ENCODE results near the gene NOL8. TPM values are rescaled to one million over a fixed set of nuclear protein-coding genes. Genes with fewer than 3 reads are reported as not detected.

The NOL8 gene
- total RNA-seq, 3 donors from 2014 or later = 70.0 to 79.9 (median 73.6) TPM

- H3K36me3 Mint-ChIP-seq (ENCODE audit: insufficient read depth) = peaks cover 45% of the 10 kb centered on the region
- ATAC-seq (no peak), DNase-seq (no peak)
- peak overlapping the region; percentile 31 for H3K4me3 Mint-ChIP-seq
- H3K4me1 Mint-ChIP-seq (ENCODE audit: low read depth) = peaks cover 50% of the 10 kb centered on the region
- no peaks in the 10 kb centered on the region for H3K9me3 Mint-ChIP-seq
- no peaks in the 10 kb centered on the region for H3K27me3 Mint-ChIP-seq (ENCODE audit: low read depth)
These were observed 29.8 kb downstream of the NOL8 start for GRCh38 chr9:92295240-92295790.

GRCh38 chr9:92294297-92294676 is 30.9 kb downstream of the NOL8 start:
- no peaks in the 10 kb centered on the region for H3K9me3 Mint-ChIP-seq
- no peak for ATAC-seq
- no peak for DNase-seq
- H3K4me3 Mint-ChIP-seq = peak overlapping the region; percentile 99
- no peaks in the 10 kb centered on the region for H3K27me3 Mint-ChIP-seq (ENCODE audit: low read depth)
- H3K36me3 Mint-ChIP-seq (ENCODE audit: insufficient read depth) = peaks cover 50% of the 10 kb centered on the region
- peaks cover 57% of the 10 kb centered on the region for H3K4me1 Mint-ChIP-seq (ENCODE audit: low read depth)

- ATAC-seq = peak; percentile 92 to 95
- peak within 1 kb of the TSS; percentile 99 for H3K4me3 Mint-ChIP-seq
- peaks cover 45% of the 10 kb centered on the region for H3K36me3 Mint-ChIP-seq (ENCODE audit: insufficient read depth)
- DNase-seq = peak; percentile 100
- H3K4me1 Mint-ChIP-seq (ENCODE audit: low read depth) = peaks cover 53% of the 10 kb centered on the region
- H3K27me3 Mint-ChIP-seq (ENCODE audit: low read depth) = no peaks in the 10 kb centered on the region
- H3K9me3 Mint-ChIP-seq = no peaks in the 10 kb centered on the region
These were observed 31.5 kb downstream of the NOL8 start, which contains the start of gene IARS1 for GRCh38 chr9:92293452-92294296. IARS1 (minus strand) TSS chr9:92293697; CDS start chr9:92289419, 4,278 bp downstream.

- Mint-ChIP-seq H3K4me1 (ENCODE audit: low read depth) (peaks cover 54% of the 10 kb centered on the region), H3K36me3 (ENCODE audit: insufficient read depth) (peaks cover 49% of the 10 kb centered on the region), H3K9me3 (no peaks in the 10 kb centered on the region), H3K27me3 (ENCODE audit: low read depth) (no peaks in the 10 kb centered on the region), H3K4me3 (peak overlapping the region; percentile 99)
- ATAC-seq (no peak), DNase-seq (no peak)
These were observed 32.1 kb downstream of the NOL8 start for GRCh38 chr9:92293075-92293354.

GRCh38 chr9:92292338-92293074 is 32.6 kb downstream of the NOL8 start:
- no peaks in the 10 kb centered on the region for H3K9me3 Mint-ChIP-seq
- peaks cover 47% of the 10 kb centered on the region for H3K36me3 Mint-ChIP-seq (ENCODE audit: insufficient read depth)
- H3K4me1 Mint-ChIP-seq (ENCODE audit: low read depth) = peaks cover 49% of the 10 kb centered on the region
- no peaks in the 10 kb centered on the region for H3K27me3 Mint-ChIP-seq (ENCODE audit: low read depth)
- ATAC-seq (no peak), DNase-seq (no peak)
- H3K4me3 Mint-ChIP-seq = peak overlapping the region; percentile 99

- peaks cover 49% of the 10 kb centered on the region for H3K36me3 Mint-ChIP-seq (ENCODE audit: insufficient read depth)
- H3K27me3 Mint-ChIP-seq (ENCODE audit: low read depth) = no peaks in the 10 kb centered on the region
These were observed 33.6 kb downstream of the NOL8 start for GRCh38 chr9:92291577-92291976.

GRCh38 chr9:92290785-92291429 is 34.2 kb downstream of the NOL8 start:
- ATAC-seq = no peak
- Mint-ChIP-seq H3K9me3 (no peaks in the 10 kb centered on the region), H3K36me3 (ENCODE audit: insufficient read depth) (peaks cover 46% of the 10 kb centered on the region), H3K4me1 (ENCODE audit: low read depth) (peaks cover 47% of the 10 kb centered on the region), H3K27me3 (ENCODE audit: low read depth) (no peaks in the 10 kb centered on the region), H3K4me3 (peak overlapping the region; percentile 99)
- DNase-seq = no peak

More at GRCh38 chr9:92291577-92291976, 33.6 kb downstream of the NOL8 start:
- DNase-seq (no peak), ATAC-seq (no peak)
- Mint-ChIP-seq H3K9me3 (no peaks in the 10 kb centered on the region), H3K4me1 (ENCODE audit: low read depth) (peaks cover 47% of the 10 kb centered on the region), H3K4me3 (peak overlapping the region; percentile 99)

GRCh38 chr9:92289708-92290390 is 35.3 kb downstream of the NOL8 start:
- ATAC-seq = no peak
- Mint-ChIP-seq H3K4me3 (no peak overlapping the region), H3K36me3 (ENCODE audit: insufficient read depth) (peaks cover 55% of the 10 kb centered on the region), H3K9me3 (no peaks in the 10 kb centered on the region), H3K27me3 (ENCODE audit: low read depth) (no peaks in the 10 kb centered on the region), H3K4me1 (ENCODE audit: low read depth) (peaks cover 42% of the 10 kb centered on the region)
- DNase-seq = no peak

GRCh38 chr9:92279302-92279701 is 45.8 kb downstream of the NOL8 start:
- ATAC-seq (no peak), DNase-seq (no peak)
- Mint-ChIP-seq H3K9me3 (no peaks in the 10 kb centered on the region), H3K4me3 (no peak overlapping the region), H3K36me3 (ENCODE audit: insufficient read depth) (peaks cover 56% of the 10 kb centered on the region), H3K4me1 (ENCODE audit: low read depth) (peaks cover 29% of the 10 kb centered on the region), H3K27me3 (ENCODE audit: low read depth) (no peaks in the 10 kb centered on the region)

GRCh38 chr9:92278110-92278509 is 47.0 kb downstream of the NOL8 start:
- DNase-seq (no peak), ATAC-seq (no peak)
- H3K4me1 Mint-ChIP-seq (ENCODE audit: low read depth) = peaks cover 32% of the 10 kb centered on the region
- peaks cover 62% of the 10 kb centered on the region for H3K36me3 Mint-ChIP-seq (ENCODE audit: insufficient read depth)
- H3K27me3 Mint-ChIP-seq (ENCODE audit: low read depth) = no peaks in the 10 kb centered on the region
- H3K4me3 Mint-ChIP-seq = no peak overlapping the region
- no peaks in the 10 kb centered on the region for H3K9me3 Mint-ChIP-seq

GRCh38 chr9:92276331-92277032 is 48.7 kb downstream of the NOL8 start:
- ATAC-seq (peak; percentile 60 to 76), DNase-seq (no peak)
- peaks cover 66% of the 10 kb centered on the region for H3K36me3 Mint-ChIP-seq (ENCODE audit: insufficient read depth)
- H3K27me3 Mint-ChIP-seq (ENCODE audit: low read depth) = no peaks in the 10 kb centered on the region
- H3K4me1 Mint-ChIP-seq (ENCODE audit: low read depth) = peaks cover 32% of the 10 kb centered on the region
- H3K9me3 Mint-ChIP-seq = no peaks in the 10 kb centered on the region
- peak overlapping the region; percentile 45 for H3K4me3 Mint-ChIP-seq

- Mint-ChIP-seq H3K9me3 (no peaks in the 10 kb centered on the region), H3K4me1 (ENCODE audit: low read depth) (peaks cover 32% of the 10 kb centered on the region), H3K4me3 (no peak overlapping the region), H3K36me3 (ENCODE audit: insufficient read depth) (peaks cover 69% of the 10 kb centered on the region), H3K27me3 (ENCODE audit: low read depth) (no peaks in the 10 kb centered on the region)
- DNase-seq (no peak), ATAC-seq (no peak)
These were observed 49.6 kb downstream of the NOL8 start for GRCh38 chr9:92275541-92275940.

GRCh38 chr9:92270511-92270910 is 54.6 kb downstream of the NOL8 start:
- DNase-seq (no peak), ATAC-seq (no peak)
- peaks cover 6% of the 10 kb centered on the region for H3K4me1 Mint-ChIP-seq (ENCODE audit: low read depth)
- H3K27me3 Mint-ChIP-seq (ENCODE audit: low read depth) = no peaks in the 10 kb centered on the region
- H3K36me3 Mint-ChIP-seq (ENCODE audit: insufficient read depth) = peaks cover 60% of the 10 kb centered on the region
- H3K9me3 Mint-ChIP-seq = no peaks in the 10 kb centered on the region
- no peak overlapping the region for H3K4me3 Mint-ChIP-seq

All from activated T-cell treated with anti-CD3 and anti-CD28 coated beads, Interleukin-2, amount 50 U/mL, for 4 hours (primary cell).